SIG-M5 treated with dmso at 0.1 percent for 504 hours (cell line): Measurements from ENCODE around the gene PPAN.

Experiments used
- DNase-seq: peaks from one replicate; lab custom pipeline; 2025; ENCODE audit not compliant: unreplicated experiment; lab: John Stamatoyannopoulos, UW

Gene PPAN

GRCh38 chr19:10092648-10093294 is 13.4 kb upstream of the PPAN start:
- no peak for DNase-seq

- DNase-seq: no peak
Observed at GRCh38 chr19:10093295-10094186, 12.6 kb upstream of the PPAN start.

- DNase-seq: no peak
Observed at GRCh38 chr19:10095622-10095947, 10.6 kb upstream of the PPAN start.

GRCh38 chr19:10095948-10096614 is 10.1 kb upstream of the PPAN start:
- peak; percentile 66 for DNase-seq

GRCh38 chr19:10096615-10096963 is 9.6 kb upstream of the PPAN start:
- no peak for DNase-seq

GRCh38 chr19:10100163-10100785 is 5.9 kb upstream of the PPAN start:
- DNase-seq: no peak

- peak; percentile 30 for DNase-seq
Observed at GRCh38 chr19:10102787-10103236, 3.4 kb upstream of the PPAN start.

- no peak for DNase-seq
Observed at GRCh38 chr19:10104130-10104513, 2.0 kb upstream of the PPAN start.

GRCh38 chr19:10104665-10105508 is 1.3 kb upstream of the PPAN start:
- no peak for DNase-seq

- no peak for DNase-seq
Observed at GRCh38 chr19:10105509-10106099, 558 bp upstream of the PPAN start.

GRCh38 chr19:10107254-10107653 is 1.1 kb downstream of the PPAN start:
- no peak for DNase-seq

- no peak for DNase-seq
Observed at GRCh38 chr19:10107817-10108367, 1.7 kb downstream of the PPAN start.

GRCh38 chr19:10109528-10109927 is 3.4 kb downstream of the PPAN start:
- DNase-seq: no peak

GRCh38 chr19:10110076-10110971 is 4.2 kb downstream of the PPAN start:
- no peak for DNase-seq

- no peak for DNase-seq
Observed at GRCh38 chr19:10110972-10111317, 4.8 kb downstream of the PPAN start.

GRCh38 chr19:10111405-10111811 is 5.2 kb downstream of the PPAN start, which contains the start of gene P2RY11:
TSS of gene P2RY11 (plus strand) at chr19:10111693. CDS start at chr19:10111722, 29 bp downstream.
- DNase-seq: no peak

- DNase-seq: peak; percentile 61
Observed at GRCh38 chr19:10112037-10112761, 6.0 kb downstream of the PPAN start.

GRCh38 chr19:10112895-10113591 is 6.9 kb downstream of the PPAN start:
- DNase-seq: peak; percentile 37
